GM10248 (cell line): ENCODE results near the gene VWDE.
"Not testable (repeated sequence)": the region's sequence is repeated elsewhere in the genome, so short reads cannot be mapped to it uniquely, and the experiment has no call there.

ENCODE experiments used
- CTCF ChIA-PET: fragments of 300-600 bp; sonication (Branson Sonifier 250); formaldehyde crosslinking; extraction: SDS; loops from one replicate; lab custom pipeline; 2021; ENCODE audit warnings: antibody characterized with exemption; lab: Yijun Ruan, JAX
- POLR2A ChIA-PET: fragments of 350-650 bp; sonication (Branson Sonifier 250); formaldehyde crosslinking; extraction: SDS; loops from one replicate; lab custom pipeline; 2020; ENCODE audit warnings: antibody characterized with exemption; lab: Yijun Ruan, JAX
- DNase-seq: peaks from one replicate; pipeline ENCODE4 v3.0.0; 2012; ENCODE audit errors: extremely low spot score
- TF ChIP-seq, protein P1 (sequence below): IDR thresholded peaks from 2 replicates; pipeline ENCODE4 v1.5.1; 2012; ENCODE audit warnings: mild to moderate bottlenecking, low read depth; ENCODE audit errors: extremely low read depth, missing control alignments, control extremely low read depth

VWDE gene

GRCh38 chr7:12403287-12404181 is at the start of gene VWDE:
Gene VWDE (minus strand): TSS chr7:12403865. CDS start chr7:12403716, 149 bp downstream.
- TF ChIP-seq, protein P1, sequence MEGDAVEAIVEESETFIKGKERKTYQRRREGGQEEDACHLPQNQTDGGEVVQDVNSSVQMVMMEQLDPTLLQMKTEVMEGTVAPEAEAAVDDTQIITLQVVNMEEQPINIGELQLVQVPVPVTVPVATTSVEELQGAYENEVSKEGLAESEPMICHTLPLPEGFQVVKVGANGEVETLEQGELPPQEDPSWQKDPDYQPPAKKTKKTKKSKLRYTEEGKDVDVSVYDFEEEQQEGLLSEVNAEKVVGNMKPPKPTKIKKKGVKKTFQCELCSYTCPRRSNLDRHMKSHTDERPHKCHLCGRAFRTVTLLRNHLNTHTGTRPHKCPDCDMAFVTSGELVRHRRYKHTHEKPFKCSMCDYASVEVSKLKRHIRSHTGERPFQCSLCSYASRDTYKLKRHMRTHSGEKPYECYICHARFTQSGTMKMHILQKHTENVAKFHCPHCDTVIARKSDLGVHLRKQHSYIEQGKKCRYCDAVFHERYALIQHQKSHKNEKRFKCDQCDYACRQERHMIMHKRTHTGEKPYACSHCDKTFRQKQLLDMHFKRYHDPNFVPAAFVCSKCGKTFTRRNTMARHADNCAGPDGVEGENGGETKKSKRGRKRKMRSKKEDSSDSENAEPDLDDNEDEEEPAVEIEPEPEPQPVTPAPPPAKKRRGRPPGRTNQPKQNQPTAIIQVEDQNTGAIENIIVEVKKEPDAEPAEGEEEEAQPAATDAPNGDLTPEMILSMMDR = no peak
- ChIA-PET POLR2A (no interaction called here), CTCF (interaction anchor here (0.9 to 1.7 kb wide), 3 partner anchors 10 to 31 kb away, joined by 3 to 4 read pairs (median 3); no protein-coding TSS in a partner anchor)
- DNase-seq = peak; percentile 32

DNA sequence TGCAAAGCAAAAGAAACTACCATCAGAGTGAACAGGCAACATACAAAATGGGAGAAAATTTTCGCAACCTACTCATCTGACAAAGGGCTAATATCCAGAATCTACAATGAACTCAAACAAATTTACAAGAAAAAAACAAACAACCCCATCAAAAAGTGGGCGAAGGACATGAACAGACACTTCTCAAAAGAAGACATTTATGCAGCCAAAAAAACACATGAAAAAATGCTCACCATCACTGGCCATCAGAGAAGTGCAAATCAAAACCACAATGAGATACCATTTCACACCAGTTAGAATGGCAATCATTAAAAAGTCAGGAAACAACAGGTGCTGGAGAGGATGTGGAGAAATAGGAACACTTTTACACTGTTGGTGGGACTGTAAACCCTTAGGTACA is 49.5 kb upstream of the VWDE start:
- CTCF ChIA-PET, DNase-seq: not testable (repeated sequence)

DNA sequence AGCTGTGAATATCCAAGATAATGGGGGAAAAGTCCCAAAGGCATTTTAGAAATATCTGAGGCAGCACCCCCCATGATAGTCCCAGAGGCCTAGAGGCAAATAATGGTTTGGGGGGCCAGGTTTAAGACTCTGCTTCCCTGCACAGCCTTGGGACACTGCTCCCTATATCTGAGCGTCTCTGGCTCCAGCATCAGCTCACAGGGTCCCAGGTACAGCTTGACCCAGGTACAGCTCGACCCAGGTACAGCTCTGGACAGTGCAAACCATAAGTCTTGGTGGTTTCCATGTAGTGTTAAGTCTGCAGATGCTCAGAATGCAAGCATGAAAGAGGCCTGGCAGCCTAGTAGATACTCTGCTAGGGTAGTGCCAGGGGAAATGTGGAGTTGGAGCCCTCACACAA is 47.0 kb upstream of the VWDE start:
- POLR2A ChIA-PET = no interaction called here
- CTCF ChIA-PET = interaction anchor here (1.4 to 2.1 kb wide), 3 partner anchors 9 to 40 kb away, joined by 3 to 7 read pairs (median 7); no protein-coding TSS in a partner anchor
- DNase-seq = no peak
- TF ChIP-seq, protein P1 = no peak

More for the DNA sequence above, 49.5 kb upstream of the VWDE start:
- POLR2A ChIA-PET = not testable (repeated sequence)

GRCh38 chr7:12444785-12445184 is 41.1 kb upstream of the VWDE start:
- POLR2A ChIA-PET = no interaction called here
- CTCF ChIA-PET = interaction anchor here (1.1 to 3.5 kb wide), 2 partner anchors 11 to 14 kb away, joined by 4 to 16 read pairs; no protein-coding TSS in a partner anchor
- no peak for DNase-seq
- TF ChIP-seq, protein P1 = no peak

GRCh38 chr7:12440229-12440628 is 36.6 kb upstream of the VWDE start:
- POLR2A ChIA-PET = no interaction called here
- CTCF ChIA-PET = interaction anchor here (1.2 to 3.3 kb wide), 3 partner anchors 11 to 18 kb away, joined by 3 to 18 read pairs (median 7); no protein-coding TSS in a partner anchor
- no peak for DNase-seq
- TF ChIP-seq, protein P1 = no peak

DNA sequence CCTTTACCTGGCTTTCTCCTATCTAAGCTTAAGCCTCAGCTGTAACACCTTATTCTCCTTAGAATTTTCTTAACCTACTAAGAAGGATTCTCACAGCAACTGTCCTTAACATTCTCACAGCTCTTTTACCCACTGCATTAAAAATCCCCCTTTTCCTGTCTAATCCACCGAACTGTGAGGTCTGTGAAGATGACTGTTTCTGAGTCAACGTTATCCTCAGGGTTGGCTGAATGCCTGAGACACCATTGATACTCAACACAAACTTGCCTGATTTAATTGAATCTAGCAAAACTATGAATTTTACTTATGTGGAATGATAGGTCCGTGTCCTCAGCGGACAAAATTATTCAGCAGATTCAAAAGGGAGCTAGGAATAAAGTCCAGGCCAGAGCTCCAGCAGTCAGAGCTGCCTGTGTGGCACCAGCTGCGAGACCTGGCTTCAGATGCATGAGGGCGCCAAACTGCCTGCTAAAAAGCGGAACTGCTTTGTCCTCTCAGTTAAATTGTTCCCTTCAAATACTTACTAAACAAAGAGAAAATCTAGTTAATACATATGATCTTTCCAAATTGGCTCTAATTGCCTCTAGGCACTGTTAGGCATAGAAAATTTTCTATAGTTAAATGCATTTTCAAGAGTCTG is 33.4 kb upstream of the VWDE start:
- no peak for DNase-seq
- POLR2A ChIA-PET = no interaction called here
- CTCF ChIA-PET = interaction anchor here (0.9 to 2.6 kb wide), 8 partner anchors 13 to 88 kb away, joined by 3 to 12 read pairs (median 4); no protein-coding TSS in a partner anchor
- TF ChIP-seq, protein P1 = no peak
